MM.1S (cell line): ENCODE measurements around the gene SPTBN2.

Source experiments
- EZH2 ChIP-seq: fragments of 300-600 bp; sonication (generic); optimal IDR thresholded peaks from 2 replicates; pipeline ENCODE3; 2017; ENCODE audit warnings: low read depth, mild to moderate bottlenecking, antibody characterized with exemption, low read length, mixed read lengths
- TF ChIP-seq, protein P1 (sequence below): fragments of 300-600 bp; sonication (generic); IDR thresholded peaks from 2 replicates; pipeline ENCODE4 v1.5.1; 2016; ENCODE audit warnings: antibody characterized with exemption, low read length, mixed read lengths

- TF ChIP-seq EZH2 = no peak
- TF ChIP-seq, protein P1, sequence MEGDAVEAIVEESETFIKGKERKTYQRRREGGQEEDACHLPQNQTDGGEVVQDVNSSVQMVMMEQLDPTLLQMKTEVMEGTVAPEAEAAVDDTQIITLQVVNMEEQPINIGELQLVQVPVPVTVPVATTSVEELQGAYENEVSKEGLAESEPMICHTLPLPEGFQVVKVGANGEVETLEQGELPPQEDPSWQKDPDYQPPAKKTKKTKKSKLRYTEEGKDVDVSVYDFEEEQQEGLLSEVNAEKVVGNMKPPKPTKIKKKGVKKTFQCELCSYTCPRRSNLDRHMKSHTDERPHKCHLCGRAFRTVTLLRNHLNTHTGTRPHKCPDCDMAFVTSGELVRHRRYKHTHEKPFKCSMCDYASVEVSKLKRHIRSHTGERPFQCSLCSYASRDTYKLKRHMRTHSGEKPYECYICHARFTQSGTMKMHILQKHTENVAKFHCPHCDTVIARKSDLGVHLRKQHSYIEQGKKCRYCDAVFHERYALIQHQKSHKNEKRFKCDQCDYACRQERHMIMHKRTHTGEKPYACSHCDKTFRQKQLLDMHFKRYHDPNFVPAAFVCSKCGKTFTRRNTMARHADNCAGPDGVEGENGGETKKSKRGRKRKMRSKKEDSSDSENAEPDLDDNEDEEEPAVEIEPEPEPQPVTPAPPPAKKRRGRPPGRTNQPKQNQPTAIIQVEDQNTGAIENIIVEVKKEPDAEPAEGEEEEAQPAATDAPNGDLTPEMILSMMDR = 0 out of 2 replicates have a peak, but pooled peaks have one; percentile 14
Measured at GRCh38 chr11:66639066-66639813, 89.8 kb downstream of the SPTBN2 start.
